Stimulated activated CD8-positive, alpha-beta memory T cell treated with anti-CD3 and anti-CD28 coated beads, Interleukin-12 subunit alpha, Interleukin-12 subunit beta, amount 100 ng/mL, for 24 hours (primary cell): ENCODE data around the gene RBKS.
"Not testable (repeated sequence)": the region's sequence is repeated elsewhere in the genome, so short reads cannot be mapped to it uniquely, and the experiment has no call there.

Experiments used
- DNase-seq: peaks from one replicate; pipeline ENCODE4 v3.0.0-alpha.2; 2020; ENCODE audit errors: extremely low read depth

Gene RBKS

DNA sequence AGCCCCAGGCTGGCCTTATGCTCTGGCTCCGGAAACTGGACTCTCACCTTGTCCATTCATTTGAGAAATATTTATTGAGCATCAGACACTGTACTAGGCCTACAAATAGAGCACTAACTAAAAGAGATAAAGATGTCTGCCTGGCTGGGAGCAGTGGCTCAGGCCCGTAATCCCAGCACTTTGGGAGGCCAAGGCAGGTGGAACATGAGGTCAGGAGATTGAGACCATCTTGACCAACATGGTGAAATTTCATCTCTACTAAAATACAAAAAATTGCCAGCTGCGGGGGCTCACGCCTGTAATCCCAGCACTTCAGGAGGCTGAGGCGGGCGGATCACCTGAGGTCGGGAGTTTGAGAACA lies 126.3 kb downstream of the RBKS start:
- DNase-seq: no peak

DNA sequence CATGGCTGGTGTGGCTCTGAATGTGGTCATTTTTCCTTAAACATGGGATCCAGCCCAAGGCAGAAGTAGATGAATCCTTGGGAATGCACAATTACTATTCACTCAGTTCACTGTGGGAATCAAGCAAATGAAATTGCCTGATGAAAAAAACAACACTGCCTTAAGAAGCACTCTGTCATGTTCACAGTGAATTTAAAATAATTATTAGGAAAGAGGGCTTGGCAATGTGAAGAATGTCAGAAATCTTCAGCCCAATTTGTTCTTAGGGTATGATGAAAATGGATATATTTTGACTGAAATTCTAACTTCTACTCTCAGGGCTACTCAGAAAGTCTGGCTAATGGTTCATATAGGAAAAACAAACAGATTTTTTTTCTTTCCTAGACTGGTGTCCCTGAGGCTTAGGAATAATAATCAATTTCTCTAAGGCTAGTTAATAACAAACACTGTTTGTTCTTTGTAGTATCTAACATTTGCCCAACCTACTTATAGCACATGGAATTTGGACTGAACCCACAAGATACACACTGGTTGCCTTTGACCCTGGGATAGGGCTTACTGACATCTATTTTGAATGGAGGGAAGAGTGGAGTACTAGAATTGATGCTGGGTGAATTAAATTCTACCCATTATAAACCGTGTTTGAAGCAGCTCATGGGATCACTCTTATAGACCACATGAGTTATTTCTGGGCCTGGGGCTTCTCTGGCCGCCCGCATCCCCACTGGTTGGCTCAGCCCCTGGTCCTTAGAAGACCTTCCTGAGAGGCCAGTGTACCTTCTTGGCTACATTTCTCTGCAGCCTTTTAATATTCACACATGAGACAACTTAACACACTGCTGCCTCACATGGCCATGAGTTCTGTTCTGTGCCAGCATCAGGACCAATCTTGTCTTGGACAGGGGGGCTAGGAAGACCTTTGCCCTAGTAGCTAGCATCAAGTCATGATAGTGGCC lies 127.0 kb downstream of the RBKS start:
- DNase-seq: no peak

DNA sequence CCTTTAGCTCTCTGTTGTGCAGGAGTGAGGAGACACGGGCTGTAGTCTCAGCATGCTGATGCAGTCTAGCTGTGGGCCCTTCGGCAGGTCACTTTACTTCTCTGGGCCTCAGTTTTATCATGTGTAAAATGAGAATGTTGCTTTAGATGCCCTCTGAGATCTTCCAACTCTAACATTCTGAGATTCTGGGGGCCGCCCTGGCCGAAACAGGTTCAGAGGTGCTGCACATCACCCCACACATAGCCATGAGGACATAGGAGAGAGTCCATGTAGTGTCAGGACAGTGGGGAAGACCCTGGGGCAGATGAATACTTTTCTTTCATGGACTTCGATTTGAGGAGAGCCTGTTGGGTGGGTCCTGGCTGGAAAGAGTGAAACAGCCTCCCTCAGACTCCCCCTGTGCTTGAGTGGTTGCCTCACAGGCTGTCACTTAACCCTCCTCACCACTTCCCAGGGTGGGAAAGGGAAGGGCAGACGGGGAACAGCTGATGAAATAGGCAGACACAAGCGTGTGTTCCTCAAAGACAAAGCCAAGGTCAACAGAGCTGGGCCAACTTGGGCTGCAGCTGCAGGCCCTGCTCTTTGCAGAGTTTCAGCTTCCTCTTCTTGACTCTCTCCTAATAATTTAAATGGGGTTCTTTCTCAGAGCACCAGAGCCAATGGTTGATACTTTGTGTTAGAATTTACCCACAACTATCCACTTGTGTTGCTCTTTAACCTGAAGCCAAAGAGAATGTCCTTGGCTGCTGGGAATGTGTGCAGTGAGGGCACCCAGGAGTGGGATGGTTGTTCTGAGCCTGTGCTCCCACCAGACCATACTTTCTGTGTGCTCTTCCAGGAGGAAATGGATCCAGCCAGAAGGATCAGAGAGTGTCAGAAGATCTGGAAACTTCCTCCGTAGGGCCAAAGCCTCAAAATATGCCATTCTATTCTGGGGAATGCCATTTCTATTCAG lies 133.4 kb downstream of the RBKS start:
- no peak for DNase-seq

GRCh38 chr2:27756091-27756490 lies 134.1 kb downstream of the RBKS start:
- no peak for DNase-seq

DNA sequence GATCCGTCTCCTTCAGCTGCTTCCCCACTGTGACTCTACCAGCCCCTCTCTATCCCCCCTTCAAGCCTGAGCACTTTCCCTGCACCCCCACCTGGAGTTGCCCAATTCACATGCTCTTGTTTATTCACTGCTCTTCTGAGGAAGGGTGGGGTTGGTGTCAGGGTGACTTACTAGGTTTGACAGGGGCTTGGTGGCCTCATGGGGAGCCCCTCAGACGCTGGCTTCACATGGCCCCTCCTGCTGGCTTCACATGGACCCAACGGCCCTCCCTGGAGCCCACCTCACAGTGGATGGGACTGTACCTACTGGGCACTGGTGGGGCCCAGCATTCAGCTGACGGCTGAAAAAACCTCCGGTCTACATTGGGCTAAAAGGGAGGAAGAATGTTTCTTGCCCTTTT lies 135.4 kb downstream of the RBKS start:
- DNase-seq: no peak

DNA sequence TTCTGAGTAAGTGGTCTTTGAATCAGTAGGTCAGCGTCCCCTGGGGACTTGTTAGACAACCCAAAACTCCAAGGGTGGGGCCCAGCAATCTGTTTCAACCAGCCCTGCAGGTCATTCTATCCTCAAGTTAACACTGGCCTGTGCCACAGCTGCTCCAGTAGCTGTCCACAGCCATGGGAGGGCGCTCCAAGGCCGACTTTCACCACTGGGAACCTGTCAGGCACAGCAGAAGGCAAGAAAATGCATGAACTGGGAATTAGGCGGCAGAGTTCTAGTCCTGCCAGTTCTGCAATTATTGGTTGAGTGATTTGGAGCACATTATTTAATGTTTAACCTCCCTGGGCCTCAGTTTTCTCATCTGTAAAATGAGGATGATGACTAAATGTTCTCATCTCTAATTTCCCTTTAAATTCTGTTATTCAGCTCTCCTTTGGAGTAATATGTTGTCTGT lies 136.0 kb downstream of the RBKS start:
- no peak for DNase-seq

DNA sequence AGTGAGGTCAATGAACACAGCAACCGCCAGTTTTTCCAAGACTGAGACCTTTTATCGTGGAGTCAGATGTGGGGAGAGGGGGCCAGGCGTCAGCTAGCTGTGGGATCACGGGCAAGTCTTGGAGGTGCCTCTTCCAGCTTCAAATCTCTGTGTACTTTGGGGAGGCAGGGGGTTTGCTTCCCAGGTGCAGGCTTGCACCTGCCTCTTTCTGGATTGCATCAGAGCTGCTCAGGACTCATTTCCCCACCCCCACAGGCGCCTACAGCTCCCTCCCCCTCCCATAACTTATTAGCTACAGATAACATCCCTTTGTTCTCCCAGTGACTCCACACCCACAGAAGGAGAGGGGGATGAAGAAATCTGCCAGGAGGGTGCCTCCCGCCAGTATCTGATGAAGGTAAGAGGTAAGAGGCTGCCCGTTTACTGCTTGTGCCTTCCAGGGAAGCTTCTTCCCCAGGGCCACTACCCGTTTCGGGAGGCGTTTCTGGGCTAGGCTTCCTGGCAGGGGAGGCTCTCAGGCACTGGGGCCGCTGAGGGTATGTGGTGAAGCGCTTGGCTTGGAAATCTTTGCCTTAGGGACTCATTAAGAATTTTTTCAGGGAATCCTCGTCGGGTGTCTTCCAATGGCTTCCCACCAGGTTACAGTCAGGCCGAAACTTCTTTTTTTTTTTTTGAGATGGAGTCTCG lies 137.5 kb downstream of the RBKS start:
- DNase-seq: no peak

GRCh38 chr2:27751377-27751776 lies 138.8 kb downstream of the RBKS start:
- no peak for DNase-seq

DNA sequence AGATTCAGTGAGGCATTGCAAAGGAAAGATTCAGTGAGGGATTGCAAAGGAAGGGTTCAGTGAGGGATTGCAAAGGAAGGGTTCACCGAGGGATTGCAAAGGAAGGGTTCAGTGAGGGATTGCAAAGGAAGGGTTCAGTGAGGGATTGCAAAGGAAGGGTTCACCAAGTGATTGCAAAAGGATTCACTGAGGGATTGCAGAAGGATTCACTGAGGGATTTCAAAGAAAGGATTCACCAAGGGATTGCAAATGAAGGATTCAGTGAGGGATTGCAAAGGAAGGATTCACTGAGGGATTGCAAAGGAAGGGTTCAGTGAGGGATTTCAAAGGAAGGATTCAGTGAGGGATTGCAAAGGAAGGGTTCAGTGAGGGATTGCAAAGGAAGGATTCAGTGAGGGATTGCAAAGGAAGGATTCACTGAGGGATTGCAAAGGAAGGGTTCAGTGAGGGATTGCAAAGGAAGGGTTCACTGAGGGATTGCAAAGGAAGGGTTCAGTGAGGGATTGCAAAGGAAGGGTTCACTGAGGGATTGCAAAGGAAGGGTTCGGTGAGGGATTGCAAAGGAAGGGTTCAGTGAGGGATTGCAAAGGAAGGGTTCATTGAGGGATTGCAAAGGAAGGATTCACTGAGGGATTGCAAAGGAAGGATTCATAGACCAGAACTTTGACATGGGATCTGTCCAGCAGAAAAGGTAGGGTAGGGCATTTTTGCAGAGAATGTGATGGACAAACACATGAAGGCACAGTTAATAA lies 141.2 kb downstream of the RBKS start:
- not testable (repeated sequence) for DNase-seq

- no peak for DNase-seq
Observed at GRCh38 chr2:27747827-27748352, 142.3 kb downstream of the RBKS start.

DNA sequence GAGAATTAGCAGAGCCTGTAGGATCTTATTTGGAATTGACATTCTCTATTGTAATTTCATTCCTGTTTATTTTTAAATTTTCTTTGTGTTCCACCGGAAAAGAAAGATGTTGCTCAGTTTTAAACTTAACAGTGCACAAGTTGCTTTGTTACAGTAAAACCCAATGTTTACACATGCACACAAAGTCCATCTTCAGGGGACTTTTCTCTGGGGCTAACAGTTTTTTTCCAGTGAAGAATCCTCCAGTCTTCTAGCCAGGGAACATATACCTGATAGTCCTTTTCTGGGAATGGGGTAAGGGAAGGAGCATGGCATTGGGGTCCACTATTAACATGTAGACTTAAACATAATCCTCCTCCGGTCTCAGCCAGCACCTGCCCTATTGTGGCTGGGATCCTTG lies 143.9 kb downstream of the RBKS start:
- DNase-seq: no peak

- not testable (repeated sequence) for DNase-seq
Observed at GRCh38 chr2:27745494-27745893, 144.7 kb downstream of the RBKS start.

DNA sequence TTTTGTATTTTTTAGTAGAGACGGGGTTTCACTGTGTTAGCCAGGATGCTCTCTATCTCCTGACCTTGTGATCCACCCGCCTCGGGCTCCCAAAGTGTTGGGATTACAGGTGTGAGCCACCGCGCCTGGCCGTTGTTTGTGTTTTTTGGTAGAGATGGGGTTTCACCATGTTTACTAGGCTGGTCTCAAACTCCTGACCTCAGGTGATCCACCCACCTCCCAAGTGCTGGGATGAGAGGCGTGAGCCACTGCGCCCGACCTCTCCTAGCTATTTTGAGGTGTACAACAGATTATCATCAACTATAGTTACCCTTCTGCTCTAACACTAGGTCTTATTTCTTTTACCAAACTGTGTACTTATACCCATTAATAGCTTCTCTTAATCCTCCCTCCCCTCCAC lies 147.6 kb downstream of the RBKS start:
- no peak for DNase-seq

- DNase-seq: no peak
Observed at GRCh38 chr2:27741673-27742072, 148.5 kb downstream of the RBKS start.

- no peak for DNase-seq
Observed at GRCh38 chr2:27739058-27739373, 151.2 kb downstream of the RBKS start.

DNA sequence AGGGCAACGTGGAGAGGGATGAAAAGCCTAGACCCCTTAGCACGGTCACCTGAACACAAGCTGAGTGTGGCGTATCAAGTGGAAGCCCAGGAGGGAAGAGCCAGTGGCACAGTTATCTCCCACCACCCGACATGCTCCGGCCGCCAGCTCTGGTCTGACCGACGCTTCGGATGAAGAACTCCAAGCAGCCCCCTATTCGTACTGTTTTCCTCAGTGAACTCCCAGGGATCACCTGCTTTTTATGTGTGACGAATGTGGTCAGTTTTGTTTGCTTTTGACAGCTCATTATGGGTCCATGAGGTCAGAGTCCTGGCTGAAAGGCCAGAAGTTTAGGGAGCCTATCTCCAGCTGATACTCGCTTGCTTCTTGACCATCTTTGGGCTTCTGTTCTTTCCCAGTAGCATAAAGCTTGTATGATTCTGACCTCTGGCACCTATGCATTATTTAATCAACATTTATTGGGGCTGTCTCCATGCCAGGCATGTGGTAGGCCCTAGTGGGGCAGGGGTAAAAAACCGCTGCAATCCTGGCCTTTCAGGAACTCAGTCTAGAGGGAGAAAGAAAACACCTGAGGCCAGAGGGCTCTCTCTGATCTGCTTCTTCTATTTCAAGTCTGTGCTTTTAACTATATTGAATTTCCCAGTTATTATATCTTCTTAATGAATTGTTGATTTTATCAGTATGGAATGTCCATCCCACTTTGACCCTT lies 151.7 kb downstream of the RBKS start:
- no peak for DNase-seq

DNA sequence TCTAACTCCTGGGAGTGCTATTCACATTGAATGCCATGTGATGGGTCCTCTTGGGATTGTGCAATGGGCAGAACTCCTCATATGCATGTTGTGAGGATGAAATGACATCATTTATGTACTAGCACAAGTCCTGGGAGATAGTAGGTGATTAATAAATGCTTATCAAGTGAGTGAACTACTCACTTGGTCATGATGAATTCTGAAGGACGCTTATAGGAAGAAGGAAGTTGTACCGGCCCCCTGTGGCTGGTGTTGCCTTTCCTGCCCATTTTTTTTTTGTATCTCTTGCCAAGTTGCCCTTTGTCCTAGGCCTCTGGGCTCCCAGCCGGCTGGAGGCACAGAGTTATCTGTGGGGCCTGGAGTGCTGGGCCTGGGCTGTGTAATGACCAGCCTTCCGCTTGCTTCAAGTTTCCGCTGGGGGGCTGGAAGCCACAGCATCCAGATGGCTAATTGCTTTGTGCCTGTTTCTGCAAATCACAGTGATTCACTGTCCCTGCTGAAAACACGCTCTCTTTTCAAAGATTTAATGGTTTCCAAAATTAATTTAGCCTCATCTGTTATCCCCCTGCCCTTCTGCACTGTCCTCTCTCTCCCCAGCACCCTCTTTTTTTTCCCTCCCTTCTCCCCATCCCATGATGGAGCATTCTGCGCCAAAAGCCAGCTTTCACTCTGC lies 152.4 kb downstream of the RBKS start:
- DNase-seq: no peak

DNA sequence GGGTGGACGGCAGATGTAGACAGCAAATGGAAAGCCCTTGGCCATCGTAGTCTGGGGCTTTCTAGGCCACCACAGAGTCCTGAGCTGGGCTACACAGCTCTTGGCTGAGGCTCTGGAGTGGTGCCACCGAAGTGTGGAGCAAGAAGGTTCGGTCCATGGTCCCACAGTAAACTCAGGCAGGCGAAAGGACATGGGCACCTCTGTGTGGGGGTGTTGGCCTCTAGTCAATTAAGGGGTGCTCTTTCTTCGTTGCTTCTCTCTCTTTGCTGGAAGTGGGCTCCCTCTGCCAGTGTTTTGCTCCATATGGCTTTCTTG lies 153.3 kb downstream of the RBKS start:
- DNase-seq: no peak

- DNase-seq: no peak
Observed at GRCh38 chr2:27736031-27736889, 153.9 kb downstream of the RBKS start.
